SK-N-MC (cell line): ENCODE measurements around the gene CHTOP.

Experiments
- EZH2 ChIP-seq: fragments of 200-600 bp; sonication (generic); IDR thresholded peaks from one replicate; pipeline ENCODE4 v1.6.1; 2017; ENCODE audit warnings: antibody characterized with exemption
- FOXP2 ChIP-seq: optimal IDR thresholded peaks from 2 replicates; pipeline ENCODE3; 2011; ENCODE audit warnings: mild to moderate bottlenecking, moderate library complexity; ENCODE audit not compliant: insufficient read depth; ENCODE audit errors: extremely low read length, control extremely low read depth
- POLR2AphosphoS5 ChIP-seq: IDR thresholded peaks from 2 replicates; pipeline ENCODE4 v1.6.1; 2012; ENCODE audit warnings: mild to moderate bottlenecking, low read depth, low read length, borderline replicate concordance

DNA sequence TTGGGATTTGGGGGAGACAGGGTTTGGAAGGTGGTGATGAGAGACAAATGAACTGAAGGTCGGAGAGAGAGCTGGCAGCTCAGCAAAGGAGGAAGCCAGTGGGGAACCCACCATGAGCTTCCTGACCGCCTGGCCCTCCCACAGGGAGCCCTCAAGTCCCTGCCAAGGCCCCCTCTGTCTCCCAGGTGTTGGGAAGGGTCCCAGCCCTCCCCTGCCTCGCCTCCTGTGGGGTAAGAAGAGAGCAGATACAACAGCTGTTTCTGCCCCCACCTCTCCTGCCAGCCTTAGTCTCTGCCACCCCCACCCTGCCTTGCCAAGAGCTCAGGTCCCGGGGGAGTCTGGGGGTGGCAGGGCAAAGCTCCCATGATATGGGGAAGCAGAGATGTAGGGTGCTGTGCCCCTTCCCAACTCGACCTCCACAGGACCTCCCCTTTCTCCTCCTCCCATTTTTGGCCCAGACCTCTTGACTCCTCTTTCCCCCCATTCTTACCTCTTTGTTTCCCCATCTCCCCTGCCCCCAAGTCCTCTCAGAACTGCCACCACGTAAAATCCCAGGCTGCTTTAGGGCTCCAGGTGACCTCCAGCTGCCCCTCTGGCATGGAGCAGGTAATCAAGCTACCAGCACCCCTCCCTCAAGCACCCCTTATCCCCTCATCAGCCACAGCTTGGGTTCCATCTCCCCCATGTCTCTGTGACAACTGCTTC lies 5.1 kb upstream of the CHTOP start:
- TF ChIP-seq EZH2 (no peak), POLR2AphosphoS5 (no peak), FOXP2 (no peak)
